ENCODE data around the gene CFAP61.

GRCh38 chr20:20233041-20233514, 180.7 kb downstream of the CFAP61 start:
- TF ChIP-seq, protein P1, sequence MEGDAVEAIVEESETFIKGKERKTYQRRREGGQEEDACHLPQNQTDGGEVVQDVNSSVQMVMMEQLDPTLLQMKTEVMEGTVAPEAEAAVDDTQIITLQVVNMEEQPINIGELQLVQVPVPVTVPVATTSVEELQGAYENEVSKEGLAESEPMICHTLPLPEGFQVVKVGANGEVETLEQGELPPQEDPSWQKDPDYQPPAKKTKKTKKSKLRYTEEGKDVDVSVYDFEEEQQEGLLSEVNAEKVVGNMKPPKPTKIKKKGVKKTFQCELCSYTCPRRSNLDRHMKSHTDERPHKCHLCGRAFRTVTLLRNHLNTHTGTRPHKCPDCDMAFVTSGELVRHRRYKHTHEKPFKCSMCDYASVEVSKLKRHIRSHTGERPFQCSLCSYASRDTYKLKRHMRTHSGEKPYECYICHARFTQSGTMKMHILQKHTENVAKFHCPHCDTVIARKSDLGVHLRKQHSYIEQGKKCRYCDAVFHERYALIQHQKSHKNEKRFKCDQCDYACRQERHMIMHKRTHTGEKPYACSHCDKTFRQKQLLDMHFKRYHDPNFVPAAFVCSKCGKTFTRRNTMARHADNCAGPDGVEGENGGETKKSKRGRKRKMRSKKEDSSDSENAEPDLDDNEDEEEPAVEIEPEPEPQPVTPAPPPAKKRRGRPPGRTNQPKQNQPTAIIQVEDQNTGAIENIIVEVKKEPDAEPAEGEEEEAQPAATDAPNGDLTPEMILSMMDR (IDR thresholded peaks at IDR 0.05; ENCODE audit: low read depth, low read length): no peak
- TF ChIP-seq POLR2A (IDR thresholded peaks at IDR 0.05; ENCODE audit: extremely low read depth, insufficient read length): peak; percentile 10

Data from NB4 (cell line).